ENCODE measurements around the gene NFKB2.

DNA sequence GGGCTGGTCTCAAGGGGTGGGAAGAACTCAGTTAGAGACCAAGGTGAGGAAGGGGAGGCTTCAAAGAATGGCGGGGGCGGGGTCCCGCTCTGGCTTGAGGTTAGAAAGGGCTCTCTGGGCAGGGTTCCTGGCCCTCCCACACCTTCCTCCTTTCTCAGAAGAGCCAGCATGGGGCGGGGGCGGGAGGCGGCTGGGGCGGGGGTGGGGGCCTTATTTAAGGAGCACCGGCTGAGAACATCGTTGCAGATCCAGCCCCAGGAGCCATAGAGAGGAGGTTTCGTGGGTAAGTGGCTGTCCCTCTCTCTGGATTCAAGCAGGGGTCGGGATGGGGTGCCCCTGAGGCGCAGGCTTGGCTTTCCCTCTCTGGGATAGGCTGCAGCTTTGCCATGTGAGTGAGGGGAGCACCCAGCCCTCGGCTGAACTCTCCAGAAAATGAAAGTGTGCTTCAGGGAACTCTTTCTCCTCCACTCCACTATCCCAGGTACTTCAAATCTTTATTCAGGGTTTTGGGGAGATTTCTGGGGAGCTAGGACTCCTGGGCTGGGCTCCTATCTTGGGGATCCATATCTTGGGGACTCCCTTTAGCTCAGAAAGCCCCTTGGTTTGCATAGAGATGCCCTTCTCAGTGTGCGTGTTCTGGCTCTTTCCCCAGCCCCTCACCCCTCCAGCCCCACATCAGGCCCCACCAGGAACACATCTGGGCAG lies 40.2 kb downstream of the NFKB2 start:
- TF ChIP-seq, protein P1, sequence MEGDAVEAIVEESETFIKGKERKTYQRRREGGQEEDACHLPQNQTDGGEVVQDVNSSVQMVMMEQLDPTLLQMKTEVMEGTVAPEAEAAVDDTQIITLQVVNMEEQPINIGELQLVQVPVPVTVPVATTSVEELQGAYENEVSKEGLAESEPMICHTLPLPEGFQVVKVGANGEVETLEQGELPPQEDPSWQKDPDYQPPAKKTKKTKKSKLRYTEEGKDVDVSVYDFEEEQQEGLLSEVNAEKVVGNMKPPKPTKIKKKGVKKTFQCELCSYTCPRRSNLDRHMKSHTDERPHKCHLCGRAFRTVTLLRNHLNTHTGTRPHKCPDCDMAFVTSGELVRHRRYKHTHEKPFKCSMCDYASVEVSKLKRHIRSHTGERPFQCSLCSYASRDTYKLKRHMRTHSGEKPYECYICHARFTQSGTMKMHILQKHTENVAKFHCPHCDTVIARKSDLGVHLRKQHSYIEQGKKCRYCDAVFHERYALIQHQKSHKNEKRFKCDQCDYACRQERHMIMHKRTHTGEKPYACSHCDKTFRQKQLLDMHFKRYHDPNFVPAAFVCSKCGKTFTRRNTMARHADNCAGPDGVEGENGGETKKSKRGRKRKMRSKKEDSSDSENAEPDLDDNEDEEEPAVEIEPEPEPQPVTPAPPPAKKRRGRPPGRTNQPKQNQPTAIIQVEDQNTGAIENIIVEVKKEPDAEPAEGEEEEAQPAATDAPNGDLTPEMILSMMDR (IDR thresholded peaks at IDR 0.05; ENCODE audit: low read length), result no peak
- TF ChIP-seq EZH2 (IDR thresholded peaks at IDR 0.05; ENCODE audit: borderline replicate concordance, low read length), result no peak

All from OCI-LY1 (cell line).